HG03060 (cell line): ENCODE measurements around the gene POLR2A.
"Not testable (repeated sequence)": the region's sequence is repeated elsewhere in the genome, so short reads cannot be mapped to it uniquely, and the experiment has no call there.

Experiments used
- ATAC-seq: cut with Tn5 transposase; IDR thresholded peaks from one replicate; pipeline ENCODE4 v1.9.1; 2021; ENCODE audit warnings: low read depth, moderate number of reproducible peaks; ENCODE audit not compliant: unreplicated experiment

The POLR2A gene

DNA sequence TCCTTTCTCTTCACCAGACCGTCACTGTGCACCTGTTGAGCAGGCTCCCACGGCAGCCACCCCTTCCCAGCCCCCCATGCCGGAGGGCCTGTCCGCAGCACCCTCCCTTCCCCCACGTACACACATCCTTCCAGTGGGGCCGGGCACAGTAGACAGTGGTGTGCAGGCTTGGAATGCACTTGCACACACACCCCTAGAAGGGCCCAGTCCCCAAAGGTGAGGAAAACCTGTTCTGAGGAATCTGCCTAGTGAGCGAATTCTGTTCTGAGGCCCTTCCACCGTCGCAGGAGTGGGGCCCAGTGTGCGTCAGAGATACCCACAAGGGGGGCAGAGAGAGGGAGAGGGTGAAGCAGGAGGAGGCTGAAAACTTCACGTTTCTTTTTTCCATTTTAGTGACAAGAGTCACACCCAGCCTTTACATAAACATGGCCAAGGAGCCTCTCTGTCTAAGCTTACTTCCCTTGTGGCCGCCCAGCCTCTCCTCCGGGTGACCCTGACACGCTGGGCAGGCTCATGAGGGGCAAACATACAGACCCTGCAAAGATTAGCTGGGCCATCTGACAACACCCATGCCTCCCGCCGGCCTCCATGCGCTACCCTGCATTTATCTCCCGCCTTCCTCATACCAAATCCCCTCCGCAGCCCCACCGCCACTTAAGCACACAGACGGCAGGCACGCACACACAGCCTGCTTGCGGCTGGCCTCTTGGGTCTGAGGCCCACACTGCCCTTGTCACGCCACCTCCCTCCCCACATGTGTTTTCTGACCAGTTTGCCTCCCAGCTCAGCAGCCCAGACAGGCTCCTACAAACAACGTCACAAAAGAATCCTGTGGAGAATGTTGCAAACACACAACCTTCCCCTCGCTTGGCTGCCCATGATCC, 6.5 kb upstream of the POLR2A start:
- no peak for ATAC-seq

DNA sequence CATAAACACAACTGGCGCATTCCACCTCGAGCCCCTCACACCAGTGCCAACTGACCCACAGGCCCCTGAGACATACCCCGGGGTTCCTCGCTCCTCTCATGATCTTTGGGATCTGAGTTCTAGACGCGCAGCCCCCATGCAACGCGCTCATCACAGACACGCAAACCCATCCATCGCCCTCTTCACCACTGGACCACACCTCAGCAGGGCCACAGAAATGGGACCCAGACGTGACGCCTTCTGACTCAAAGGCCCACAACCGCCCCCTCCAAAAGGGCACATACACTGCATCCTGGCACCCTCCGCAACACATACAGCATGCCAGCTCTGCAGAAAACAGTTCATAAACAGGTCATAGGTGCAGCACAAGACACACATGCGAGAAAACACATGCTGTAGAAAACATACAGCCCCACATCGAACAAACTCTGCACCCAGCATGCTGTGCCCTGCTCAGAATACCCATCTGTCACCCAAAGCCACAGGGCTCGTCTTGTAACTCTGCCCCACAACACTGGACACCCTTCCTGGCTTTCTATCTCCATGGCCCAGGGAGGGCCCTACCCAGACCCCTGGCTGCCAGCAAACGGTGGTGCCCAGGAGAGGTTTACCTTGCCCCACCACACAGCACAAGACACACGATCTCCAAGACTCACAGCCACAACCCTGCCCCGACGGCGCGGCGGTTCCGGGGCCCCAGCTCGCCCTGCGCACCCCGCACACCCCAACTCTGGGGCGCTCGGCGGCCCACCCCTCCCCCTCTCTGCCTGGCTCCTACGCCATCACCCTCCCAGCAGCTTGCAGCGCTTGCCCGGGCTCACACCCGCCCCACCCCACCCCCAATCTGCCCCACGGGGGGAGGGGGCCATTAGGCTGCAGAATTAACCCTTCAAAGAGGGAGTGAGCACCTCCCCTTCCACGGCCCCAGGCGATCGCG, 5.6 kb upstream of the POLR2A start:
- ATAC-seq: no peak

DNA sequence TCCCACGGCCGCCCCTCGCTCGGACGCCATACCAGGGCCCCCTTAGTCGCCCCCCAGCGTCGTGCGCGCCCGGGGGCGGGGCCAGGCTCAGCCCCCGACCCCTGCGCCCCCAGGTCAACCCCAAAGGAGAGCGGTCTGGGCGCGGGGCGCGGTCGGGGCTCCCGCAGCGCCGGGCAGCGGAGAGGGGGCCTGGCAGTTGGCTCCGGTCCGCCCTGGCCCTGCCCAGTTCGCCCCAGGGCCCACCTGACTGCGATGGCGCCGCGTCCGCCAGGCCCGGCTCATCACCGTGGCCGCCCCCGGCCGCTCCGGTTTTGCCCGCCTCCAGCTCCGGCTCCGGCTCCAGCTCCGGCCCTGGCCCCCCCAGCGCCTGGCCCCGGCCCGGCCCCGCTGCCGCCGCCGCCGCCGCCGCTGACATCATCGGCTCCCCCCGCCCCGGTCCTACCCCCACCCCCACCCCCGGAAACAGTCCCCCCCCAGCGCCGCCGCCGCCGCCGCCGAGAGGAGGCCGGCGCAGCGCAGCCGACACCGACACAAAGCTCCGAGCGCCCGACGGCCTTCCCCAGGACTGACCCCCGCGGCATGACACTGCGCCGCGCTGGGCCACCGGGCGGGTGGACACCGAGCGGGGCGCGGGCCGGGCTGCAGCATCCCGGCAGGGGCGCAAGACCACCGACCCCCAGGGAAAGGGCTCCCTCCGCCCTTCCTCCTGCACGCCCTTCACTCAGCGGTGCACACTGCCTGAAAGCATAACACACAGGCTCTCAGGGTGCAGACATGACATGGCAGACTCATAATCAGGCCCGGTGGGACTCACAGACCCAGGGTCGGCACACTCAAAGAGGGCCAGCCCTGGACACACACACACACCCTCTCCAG, 4.7 kb upstream of the POLR2A start, which contains the start of gene ZBTB4:
Gene ZBTB4 (minus strand): TSS at position 419 of the 876 bp plus-strand sequence. CDS start 12,830 bp downstream, outside the sequence.
- ATAC-seq: no peak

DNA sequence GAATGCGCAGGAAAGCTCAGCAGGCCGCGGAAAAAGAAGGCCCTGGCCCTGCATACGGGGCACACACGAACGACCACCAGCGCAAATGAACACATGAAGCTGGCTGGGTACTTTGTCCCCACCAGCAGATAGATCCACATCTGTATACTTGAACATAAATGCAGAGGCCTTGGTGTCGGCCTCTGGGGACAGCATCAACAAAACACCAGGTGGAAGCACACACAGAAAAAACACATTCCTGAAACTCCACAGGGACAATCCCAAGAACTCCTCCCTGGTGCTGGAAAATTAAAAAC, 4.1 kb upstream of the POLR2A start:
- no peak for ATAC-seq

DNA sequence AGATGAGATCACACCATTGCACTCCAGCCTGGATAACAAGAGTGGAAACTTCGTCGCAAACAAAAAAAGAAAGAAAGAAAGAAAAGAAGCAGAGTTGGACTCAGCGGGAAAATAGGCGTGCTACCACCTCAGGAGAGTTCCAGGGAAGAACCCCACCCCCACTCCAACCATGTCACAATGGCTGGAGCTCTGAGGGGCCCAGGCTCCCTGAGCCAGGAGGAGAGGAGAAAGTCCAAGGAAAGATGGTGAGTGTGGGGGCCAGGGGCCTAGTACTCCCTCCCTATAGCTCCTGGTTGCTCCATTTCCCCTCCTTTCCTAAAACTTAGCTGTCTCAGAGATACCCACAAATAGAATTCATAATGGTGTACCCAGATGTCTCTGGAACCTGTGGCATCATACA, 2.9 kb upstream of the POLR2A start, which contains the start of gene SLC35G6:
Gene SLC35G6 (plus strand): TSS at position 172 of the 400 bp plus-strand sequence. CDS start 71 bp downstream, at position 243.
- ATAC-seq: not testable (repeated sequence)

DNA sequence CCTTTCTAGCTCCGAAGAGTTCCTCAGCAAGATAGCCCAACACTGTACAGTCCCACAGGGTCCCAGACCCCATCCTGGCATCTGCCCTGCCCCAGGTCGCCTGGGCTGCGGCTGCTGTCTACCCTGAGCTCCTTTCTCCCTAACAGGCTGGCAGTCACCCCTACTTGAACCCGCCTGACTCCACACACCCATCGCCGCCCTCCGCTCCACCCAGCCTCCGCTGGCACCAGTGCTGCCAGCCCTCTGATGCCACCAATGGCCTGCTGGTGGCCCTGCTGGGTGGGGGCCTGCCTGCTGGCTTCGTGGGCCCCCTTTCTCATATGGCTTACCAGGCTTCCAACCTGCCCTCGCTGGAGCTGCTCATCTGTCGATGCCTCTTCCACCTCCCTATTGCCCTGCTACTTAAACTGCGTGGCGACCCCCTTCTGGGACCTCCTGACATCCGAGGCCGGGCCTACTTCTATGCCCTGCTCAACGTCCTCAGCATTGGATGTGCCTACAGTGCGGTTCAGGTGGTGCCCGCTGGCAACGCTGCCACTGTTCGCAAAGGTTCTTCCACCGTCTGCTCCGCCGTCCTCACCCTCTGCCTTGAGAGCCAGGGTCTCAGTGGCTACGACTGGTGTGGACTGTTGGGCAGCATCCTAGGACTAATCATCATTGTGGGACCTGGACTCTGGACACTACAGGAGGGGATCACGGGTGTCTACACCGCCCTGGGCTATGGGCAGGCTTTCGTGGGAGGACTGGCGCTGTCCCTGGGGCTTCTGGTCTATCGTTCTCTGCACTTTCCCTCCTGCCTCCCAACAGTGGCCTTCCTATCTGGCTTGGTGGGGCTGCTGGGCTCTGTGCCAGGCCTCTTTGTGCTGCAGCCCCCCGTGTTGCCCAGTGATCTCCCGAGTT, 2.1 kb upstream of the POLR2A start:
- not testable (repeated sequence) for ATAC-seq

DNA sequence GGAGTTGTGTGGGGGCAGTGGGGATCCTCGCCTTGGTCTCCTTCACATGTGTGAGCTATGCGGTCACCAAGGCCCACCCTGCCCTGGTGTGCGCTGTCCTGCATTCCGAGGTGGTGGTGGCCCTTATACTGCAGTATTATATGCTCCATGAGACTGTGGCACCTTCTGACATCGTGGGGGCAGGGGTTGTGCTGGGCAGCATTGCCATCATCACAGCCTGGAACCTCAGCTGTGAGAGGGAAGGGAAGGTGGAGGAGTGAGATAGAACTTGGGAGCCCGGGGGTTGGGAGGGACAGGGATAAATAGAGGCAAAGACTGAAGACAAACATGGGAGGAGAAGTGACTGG, 1.5 kb upstream of the POLR2A start:
- ATAC-seq: not testable (repeated sequence)

DNA sequence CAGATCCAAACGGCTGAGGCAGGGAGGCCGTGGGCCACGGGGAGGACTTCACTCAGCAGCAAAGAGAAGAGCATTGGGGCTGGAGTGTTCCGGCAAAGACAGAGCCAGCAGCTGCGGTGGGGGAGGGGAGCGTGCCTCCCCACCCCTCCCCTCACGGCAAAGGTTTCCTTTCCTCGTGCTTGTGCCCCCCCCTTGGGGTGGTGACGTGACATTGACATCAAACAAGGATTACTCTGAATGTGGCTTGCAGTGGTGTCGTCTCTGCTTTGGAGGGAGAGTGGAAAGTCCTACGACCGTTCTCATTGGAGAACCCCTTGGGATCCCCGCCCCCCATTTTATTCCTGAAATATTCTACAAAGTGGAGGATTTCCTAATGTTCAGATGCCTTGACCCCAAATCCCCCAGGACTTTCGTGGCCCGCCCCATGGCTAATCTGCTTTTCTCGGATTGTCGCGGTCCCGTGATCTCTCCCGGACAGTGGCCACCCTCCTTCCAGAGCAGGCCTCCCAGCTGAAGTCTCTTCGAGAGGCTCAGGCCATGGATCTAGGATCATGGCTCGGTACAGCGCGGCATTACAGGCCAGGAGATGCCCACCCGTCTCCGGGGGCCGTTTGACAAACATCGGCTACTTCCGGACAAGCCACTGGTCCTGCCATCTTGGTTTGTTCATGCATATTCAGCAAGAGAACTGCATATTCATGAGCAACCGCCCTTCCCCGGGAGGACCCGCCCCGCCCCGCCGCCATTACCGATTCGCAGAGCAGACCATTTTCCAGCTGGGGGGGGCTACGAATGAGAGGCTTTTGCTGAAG, 705 bp upstream of the POLR2A start:
- ATAC-seq: peak; percentile 20

DNA sequence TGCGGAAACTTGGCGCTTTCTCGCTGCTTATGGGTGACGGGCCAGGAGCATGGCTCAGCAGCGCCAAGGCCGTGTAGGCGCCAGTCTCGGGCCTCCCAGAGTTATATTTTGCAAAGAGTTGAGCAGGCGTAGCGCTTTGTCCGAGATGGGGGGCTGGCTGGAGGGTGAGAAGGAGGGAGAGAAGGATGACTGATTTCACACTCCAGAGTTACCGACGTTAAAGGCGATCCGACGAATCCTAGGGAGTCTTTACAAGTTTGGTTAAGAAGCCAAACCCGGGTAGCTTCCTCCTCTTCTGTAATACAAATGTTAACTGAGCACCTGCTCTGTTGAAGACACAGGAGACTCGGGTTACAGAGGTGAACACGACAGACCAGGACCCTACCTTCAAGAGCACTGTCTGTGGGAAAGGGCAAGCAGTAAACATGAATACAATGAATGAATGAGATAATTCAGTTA, 782 bp downstream of the POLR2A start:
- no peak for ATAC-seq

DNA sequence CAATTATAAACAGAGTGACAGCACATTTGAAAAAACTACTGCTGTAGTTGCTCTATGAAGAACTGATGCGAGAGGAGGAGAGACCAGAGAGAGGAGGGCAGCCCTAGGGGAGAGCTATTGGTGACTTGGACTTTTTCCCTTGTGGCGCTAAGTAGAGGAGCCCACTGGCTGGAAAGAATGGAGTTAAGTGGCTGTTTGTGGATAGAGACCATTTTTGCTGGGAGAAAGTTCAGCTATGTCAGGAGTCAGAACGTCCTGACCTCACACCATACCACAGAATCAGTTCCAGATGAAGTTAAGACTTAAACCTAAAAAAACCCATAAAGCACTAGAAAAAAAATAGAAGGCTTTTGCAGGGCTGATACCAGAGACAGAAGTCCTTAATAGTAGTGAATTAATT, 2.0 kb downstream of the POLR2A start:
- no peak for ATAC-seq

DNA sequence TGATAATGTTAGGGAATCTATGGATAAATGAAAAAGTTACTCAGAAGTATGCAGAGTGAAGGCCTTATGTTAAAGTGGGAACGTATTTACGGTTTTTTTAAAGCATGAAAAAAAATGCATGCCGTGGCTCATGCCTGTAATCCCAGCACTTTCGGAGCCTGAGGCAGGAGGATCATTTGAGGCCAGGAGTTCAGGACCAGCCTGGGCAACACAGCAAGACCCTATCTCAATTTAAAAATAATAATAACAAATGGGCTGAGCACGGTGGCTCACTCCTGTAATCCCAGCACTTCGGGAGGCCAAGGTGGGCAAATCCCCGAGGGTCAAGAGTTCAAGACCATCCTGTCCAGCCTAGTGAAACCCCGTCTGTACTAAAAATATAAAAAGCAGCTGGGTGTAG, 6.0 kb downstream of the POLR2A start:
- ATAC-seq: no peak

DNA sequence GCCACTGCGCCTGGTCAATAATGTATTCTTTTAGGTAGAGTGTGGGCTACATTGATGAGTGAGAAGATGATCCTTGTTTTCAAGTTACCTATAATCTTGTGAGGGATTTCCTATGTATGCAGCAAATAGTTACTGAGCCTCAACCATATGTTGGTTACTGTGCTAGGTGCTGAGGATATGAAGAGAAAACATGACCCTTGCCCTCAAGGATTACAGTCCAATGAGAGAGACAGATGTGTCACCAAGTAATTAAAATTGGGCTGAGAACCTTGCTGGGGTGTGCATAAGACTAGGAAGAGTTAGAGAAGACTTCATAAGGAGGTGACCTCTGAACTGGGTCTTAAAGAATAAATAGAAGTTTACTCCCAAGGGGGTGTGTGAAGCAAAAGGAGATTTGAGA, 7.4 kb downstream of the POLR2A start:
- no peak for ATAC-seq

DNA sequence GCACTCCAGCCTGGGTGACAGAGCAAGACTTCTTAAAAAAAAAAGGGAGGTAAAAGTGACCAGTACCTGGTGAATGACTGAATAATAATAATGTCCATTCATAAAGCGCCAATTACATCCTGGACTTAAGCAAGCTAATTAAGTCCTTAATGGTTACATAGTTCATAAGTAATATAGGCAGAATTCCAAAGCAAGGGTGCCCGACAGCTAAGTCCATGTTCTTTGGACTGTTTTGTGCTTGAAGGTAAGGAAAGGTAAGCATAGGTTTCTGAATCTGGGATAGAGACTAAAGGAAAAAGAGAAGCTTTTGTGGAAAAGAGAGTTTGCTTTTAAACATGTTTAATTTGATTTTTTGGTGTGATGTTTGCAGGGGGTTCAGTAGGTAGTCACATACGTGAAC, 9.8 kb downstream of the POLR2A start:
- no peak for ATAC-seq

DNA sequence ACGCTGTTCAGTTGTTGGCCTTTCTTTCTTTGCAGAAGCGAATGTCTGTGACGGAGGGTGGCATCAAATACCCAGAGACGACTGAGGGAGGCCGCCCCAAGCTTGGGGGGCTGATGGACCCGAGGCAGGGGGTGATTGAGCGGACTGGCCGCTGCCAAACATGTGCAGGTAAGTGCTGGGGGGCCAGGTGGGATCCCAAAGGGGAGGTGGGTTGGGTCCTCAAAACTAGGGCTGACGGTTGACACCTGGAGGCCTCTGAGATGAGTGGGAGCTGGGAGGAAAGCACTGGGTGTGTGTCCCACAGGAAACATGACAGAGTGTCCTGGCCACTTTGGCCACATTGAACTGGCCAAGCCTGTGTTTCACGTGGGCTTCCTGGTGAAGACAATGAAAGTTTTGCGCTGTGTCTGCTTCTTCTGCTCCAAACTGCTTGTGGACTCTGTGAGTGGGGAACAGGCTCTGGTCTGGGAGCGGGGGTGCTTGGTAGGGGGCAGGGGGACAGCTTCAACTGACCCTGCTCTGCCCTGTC, 11.8 kb downstream of the POLR2A start:
- no peak for ATAC-seq

DNA sequence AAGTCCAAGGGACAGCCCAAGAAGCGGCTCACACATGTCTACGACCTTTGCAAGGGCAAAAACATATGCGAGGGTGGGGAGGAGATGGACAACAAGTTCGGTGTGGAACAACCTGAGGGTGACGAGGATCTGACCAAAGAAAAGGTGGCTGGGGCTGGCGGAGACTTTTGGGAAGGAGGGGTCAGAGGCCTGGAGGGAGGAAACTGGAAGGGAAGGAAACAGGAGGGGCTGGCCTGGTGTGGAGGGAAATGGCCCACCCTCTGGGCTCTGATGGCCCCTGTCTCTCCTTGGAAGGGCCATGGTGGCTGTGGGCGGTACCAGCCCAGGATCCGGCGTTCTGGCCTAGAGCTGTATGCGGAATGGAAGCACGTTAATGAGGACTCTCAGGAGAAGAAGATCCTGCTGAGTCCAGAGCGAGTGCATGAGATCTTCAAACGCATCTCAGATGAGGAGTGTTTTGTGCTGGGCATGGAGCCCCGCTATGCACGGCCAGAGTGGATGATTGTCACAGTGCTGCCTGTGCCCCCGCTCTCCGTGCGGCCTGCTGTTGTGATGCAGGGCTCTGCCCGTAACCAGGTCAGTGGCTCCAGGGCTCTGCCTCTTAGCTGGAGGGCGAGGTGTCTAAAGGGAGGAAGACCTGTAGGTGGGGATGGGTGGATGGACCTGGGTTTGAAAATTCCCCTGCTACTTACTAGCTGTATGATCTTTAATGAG, 12.5 kb downstream of the POLR2A start:
- ATAC-seq: no peak

DNA sequence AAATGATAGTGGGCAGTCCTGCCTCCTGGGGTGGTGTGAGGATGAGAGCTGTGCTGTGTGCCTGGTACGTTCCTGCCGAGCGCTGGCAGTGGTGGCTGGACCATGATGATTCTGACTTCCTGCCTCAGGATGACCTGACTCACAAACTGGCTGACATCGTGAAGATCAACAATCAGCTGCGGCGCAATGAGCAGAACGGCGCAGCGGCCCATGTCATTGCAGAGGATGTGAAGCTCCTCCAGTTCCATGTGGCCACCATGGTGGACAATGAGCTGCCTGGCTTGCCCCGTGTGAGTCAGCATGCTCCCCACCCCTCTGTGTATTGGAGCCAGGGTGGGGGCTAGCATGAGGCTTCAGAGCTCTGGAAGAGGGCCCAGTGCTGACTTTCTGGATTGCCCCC, 13.1 kb downstream of the POLR2A start:
- no peak for ATAC-seq

DNA sequence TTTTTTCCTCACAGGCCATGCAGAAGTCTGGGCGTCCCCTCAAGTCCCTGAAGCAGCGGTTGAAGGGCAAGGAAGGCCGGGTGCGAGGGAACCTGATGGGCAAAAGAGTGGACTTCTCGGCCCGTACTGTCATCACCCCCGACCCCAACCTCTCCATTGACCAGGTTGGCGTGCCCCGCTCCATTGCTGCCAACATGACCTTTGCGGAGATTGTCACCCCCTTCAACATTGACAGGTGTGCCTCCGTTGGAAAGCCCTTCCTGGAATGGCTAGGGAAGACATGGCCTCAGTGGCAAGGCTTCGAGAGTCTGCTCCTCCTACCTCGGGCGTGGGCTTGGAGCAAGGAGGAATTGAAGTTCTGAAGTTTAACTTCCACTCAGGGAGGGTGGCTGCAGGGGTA, 13.5 kb downstream of the POLR2A start:
- no peak for ATAC-seq

DNA sequence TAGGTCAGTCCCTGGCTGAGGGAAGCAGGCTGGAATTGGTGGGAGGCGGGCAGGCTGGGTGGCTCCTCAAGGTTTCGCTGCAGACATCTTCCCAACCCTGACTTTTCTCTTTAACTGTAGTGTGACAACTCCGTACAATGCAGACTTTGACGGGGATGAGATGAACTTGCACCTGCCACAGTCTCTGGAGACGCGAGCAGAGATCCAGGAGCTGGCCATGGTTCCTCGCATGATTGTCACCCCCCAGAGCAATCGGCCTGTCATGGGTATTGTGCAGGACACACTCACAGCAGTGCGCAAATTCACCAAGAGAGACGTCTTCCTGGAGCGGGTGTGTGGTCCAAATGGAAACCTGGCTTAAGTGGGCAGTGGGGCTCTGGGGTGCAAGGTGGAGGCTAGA, 15.0 kb downstream of the POLR2A start:
- ATAC-seq: no peak
